ENCODE data around the gene ASB13.

Gene ASB13

DNA sequence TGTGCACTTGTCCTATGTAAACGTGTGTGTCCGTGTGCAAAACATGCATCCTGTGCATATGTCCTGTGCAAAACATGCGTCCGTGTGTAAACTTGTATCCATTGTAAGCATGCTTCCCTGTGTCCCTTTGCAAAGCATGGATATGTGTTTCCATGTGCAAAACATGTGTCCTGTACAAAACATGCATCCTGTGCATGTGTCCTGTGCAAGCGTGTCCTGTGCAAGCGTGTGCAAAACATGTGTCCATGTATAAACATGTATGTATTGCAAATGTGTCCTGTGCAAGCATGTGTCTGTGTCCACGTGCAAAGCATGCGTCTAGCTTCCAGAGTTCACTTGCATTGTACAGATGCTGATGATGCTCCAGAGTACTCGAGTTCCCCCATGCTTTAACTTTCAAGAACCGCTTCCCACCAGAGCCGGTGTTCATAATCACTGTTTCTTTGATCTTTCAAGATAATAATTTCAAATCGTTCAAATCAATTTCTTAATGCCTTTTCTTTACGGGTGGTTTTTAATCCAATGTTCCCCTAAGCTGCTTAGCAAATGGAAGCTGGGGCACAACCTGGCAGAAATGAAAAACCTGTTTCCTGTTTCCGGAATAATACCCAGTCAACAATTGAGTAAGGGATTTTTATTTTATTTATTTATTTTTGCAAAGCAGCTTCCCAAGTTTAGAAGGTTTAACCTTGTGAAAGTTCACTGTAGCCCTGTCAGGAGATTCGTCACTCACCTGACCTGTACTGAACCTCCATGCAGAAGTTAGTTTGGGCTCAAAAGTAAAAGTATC, 641 bp upstream of the ASB13 start:
- Histone ChIP-seq H3K4me3 (ENCODE audit: low read length) (peak overlapping the region; percentile 80), H3K4me2 (ENCODE audit: low read length) (peak overlapping the region; percentile 83), H3K9ac (ENCODE audit: low read depth, low read length) (no peak overlapping the region), H3K4me1 (ENCODE audit: control insufficient read depth, insufficient read depth, low read length) (peaks cover 12% of the 10 kb centered on the region), H3K9me3 (replicated peaks; ENCODE audit: low read length) (no peaks in the 10 kb centered on the region), H3K27me3 (ENCODE audit: control insufficient read depth, insufficient read depth, low read length) (peaks cover 11% of the 10 kb centered on the region), H3K36me3 (ENCODE audit: insufficient read depth, low read length) (no peaks in the 10 kb centered on the region)

- Histone ChIP-seq H3K9me3 (replicated peaks; ENCODE audit: low read length) (no peaks in the 10 kb centered on the region), H3K36me3 (ENCODE audit: insufficient read depth, low read length) (no peaks in the 10 kb centered on the region), H3K27me3 (ENCODE audit: control insufficient read depth, insufficient read depth, low read length) (peaks cover 6% of the 10 kb centered on the region), H3K9ac (ENCODE audit: low read depth, low read length) (peak overlapping the region; percentile 76), H3K4me2 (ENCODE audit: low read length) (peak overlapping the region; percentile 83), H3K4me3 (ENCODE audit: low read length) (peak overlapping the region; percentile 80), H3K4me1 (ENCODE audit: control insufficient read depth, insufficient read depth, low read length) (peaks cover 12% of the 10 kb centered on the region)
Observed at GRCh38 chr10:5665373-5666007, 905 bp downstream of the ASB13 start.

- H3K4me1 ChIP-seq (ENCODE audit: control insufficient read depth, insufficient read depth, low read length) = peaks cover 21% of the 10 kb centered on the region
- no peaks in the 10 kb centered on the region for H3K9me3 ChIP-seq (replicated peaks; ENCODE audit: low read length)
- no peaks in the 10 kb centered on the region for H3K36me3 ChIP-seq (ENCODE audit: insufficient read depth, low read length)
- no peak overlapping the region for H3K9ac ChIP-seq (ENCODE audit: low read depth, low read length)
- no peak overlapping the region for H3K4me2 ChIP-seq (ENCODE audit: low read length)
- H3K27me3 ChIP-seq (ENCODE audit: control insufficient read depth, insufficient read depth, low read length) = no peaks in the 10 kb centered on the region
- H3K4me3 ChIP-seq (ENCODE audit: low read length) = no peak overlapping the region
Observed at GRCh38 chr10:5663692-5664427, 2.5 kb downstream of the ASB13 start.

DNA sequence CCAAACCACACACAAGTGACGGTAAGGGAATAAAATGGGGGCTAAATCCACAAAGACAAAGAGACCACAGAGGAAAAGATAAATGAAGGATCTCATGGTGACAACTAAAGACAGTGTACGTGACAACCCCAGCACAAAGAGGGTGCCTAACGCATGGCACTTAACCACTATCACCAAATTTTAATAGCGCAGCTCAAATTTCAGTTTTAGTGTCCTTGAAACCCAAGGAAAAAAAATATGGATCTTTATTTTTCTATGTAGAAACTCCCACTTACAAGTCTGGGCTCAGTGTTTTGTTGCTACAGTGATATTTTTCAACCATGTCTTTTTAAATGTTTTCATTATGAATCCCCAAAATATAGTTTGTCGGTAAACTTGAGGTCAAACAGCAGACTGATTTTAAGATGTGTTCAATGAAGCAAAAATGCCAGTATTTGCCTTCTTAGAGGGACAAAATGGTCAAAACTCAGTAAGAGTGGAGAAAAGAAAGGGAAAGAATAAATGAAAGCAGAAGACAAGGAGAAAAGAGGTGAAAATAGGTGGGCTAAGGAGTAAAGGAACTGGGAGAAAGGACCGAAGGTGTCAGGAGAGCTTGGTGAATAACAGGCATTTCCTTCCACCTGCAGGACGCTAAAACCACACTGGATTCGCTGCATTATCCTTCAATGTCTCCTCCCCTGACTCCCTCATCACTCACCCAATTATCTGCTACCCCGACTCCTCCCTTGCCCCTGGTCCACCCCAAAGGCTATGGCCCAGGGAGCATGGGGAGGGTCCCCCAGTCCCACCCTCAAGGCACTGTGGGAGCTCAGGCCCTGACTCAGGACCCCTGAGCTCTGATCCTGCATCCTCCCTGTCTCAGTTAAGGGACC, 3.5 kb downstream of the ASB13 start:
- Histone ChIP-seq H3K4me2 (ENCODE audit: low read length) (no peak overlapping the region), H3K9ac (ENCODE audit: low read depth, low read length) (no peak overlapping the region), H3K36me3 (ENCODE audit: insufficient read depth, low read length) (no peaks in the 10 kb centered on the region), H3K27me3 (ENCODE audit: control insufficient read depth, insufficient read depth, low read length) (no peaks in the 10 kb centered on the region), H3K4me1 (ENCODE audit: control insufficient read depth, insufficient read depth, low read length) (peaks cover 21% of the 10 kb centered on the region), H3K4me3 (ENCODE audit: low read length) (no peak overlapping the region), H3K9me3 (replicated peaks; ENCODE audit: low read length) (no peaks in the 10 kb centered on the region)

DNA sequence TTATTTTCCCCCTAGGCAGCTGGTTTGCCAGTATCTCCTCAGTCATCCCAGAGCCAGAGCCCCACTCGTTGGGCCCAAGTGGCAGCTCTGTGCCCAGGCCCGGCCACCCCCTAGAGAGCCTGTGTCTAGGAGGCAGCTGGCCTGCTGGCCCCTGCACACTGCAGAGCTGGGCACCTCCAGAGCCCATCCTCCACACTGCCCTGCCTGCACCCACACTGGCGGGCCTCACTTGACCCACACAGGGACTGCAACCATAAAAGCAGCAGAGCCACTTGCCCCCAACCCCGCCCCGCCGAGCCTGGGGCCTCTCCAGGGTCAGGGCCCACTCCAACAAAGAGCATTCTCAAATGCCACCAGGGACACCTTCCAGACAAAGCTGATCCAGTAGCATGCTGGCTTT, 5.4 kb downstream of the ASB13 start:
- no peak overlapping the region for H3K4me3 ChIP-seq (ENCODE audit: low read length)
- H3K36me3 ChIP-seq (ENCODE audit: insufficient read depth, low read length) = no peaks in the 10 kb centered on the region
- H3K4me2 ChIP-seq (ENCODE audit: low read length) = no peak overlapping the region
- no peaks in the 10 kb centered on the region for H3K9me3 ChIP-seq (replicated peaks; ENCODE audit: low read length)
- H3K9ac ChIP-seq (ENCODE audit: low read depth, low read length) = no peak overlapping the region
- H3K4me1 ChIP-seq (ENCODE audit: control insufficient read depth, insufficient read depth, low read length) = peaks cover 14% of the 10 kb centered on the region
- H3K27me3 ChIP-seq (ENCODE audit: control insufficient read depth, insufficient read depth, low read length) = no peaks in the 10 kb centered on the region

GRCh38 chr10:5659702-5660528, 6.5 kb downstream of the ASB13 start:
- H3K4me1 ChIP-seq (ENCODE audit: control insufficient read depth, insufficient read depth, low read length) = peaks cover 9% of the 10 kb centered on the region

GRCh38 chr10:5658871-5659618, 7.3 kb downstream of the ASB13 start:
- Histone ChIP-seq H3K9me3 (replicated peaks; ENCODE audit: low read length) (no peaks in the 10 kb centered on the region), H3K36me3 (ENCODE audit: insufficient read depth, low read length) (no peaks in the 10 kb centered on the region), H3K4me3 (ENCODE audit: low read length) (no peak overlapping the region), H3K4me2 (ENCODE audit: low read length) (no peak overlapping the region), H3K4me1 (ENCODE audit: control insufficient read depth, insufficient read depth, low read length) (peaks cover 9% of the 10 kb centered on the region), H3K27me3 (ENCODE audit: control insufficient read depth, insufficient read depth, low read length) (no peaks in the 10 kb centered on the region), H3K9ac (ENCODE audit: low read depth, low read length) (no peak overlapping the region)

More at GRCh38 chr10:5659702-5660528, 6.5 kb downstream of the ASB13 start:
- Histone ChIP-seq H3K9ac (ENCODE audit: low read depth, low read length) (no peak overlapping the region), H3K9me3 (replicated peaks; ENCODE audit: low read length) (no peaks in the 10 kb centered on the region), H3K27me3 (ENCODE audit: control insufficient read depth, insufficient read depth, low read length) (no peaks in the 10 kb centered on the region), H3K4me3 (ENCODE audit: low read length) (no peak overlapping the region), H3K4me2 (ENCODE audit: low read length) (no peak overlapping the region), H3K36me3 (ENCODE audit: insufficient read depth, low read length) (no peaks in the 10 kb centered on the region)

GRCh38 chr10:5656737-5657579, 9.4 kb downstream of the ASB13 start:
- Histone ChIP-seq H3K27me3 (ENCODE audit: control insufficient read depth, insufficient read depth, low read length) (no peaks in the 10 kb centered on the region), H3K36me3 (ENCODE audit: insufficient read depth, low read length) (no peaks in the 10 kb centered on the region)

DNA sequence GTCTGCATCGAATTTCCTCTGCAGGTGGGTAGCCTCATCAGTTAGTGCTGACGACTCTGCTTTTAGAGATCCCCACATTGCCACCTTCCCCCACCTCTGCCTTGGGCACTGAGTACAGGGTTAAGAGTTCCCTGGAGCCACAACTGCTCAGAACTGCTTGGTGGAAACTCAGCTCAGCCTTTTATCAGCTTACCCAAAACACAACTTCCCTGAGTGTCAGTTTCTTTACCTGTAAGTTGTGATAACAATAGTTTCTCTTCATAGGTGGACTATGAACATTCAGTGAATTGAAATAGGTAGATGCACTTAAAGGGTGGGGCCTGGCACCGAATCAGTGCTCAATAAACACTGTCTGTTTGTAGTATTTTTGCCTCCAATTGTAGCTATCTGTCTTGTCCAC, 11.3 kb downstream of the ASB13 start:
- Histone ChIP-seq H3K27me3 (ENCODE audit: control insufficient read depth, insufficient read depth, low read length) (no peaks in the 10 kb centered on the region), H3K4me3 (ENCODE audit: low read length) (no peak overlapping the region), H3K9me3 (replicated peaks; ENCODE audit: low read length) (no peaks in the 10 kb centered on the region), H3K9ac (ENCODE audit: low read depth, low read length) (no peak overlapping the region), H3K4me1 (ENCODE audit: control insufficient read depth, insufficient read depth, low read length) (peaks cover 7% of the 10 kb centered on the region), H3K4me2 (ENCODE audit: low read length) (no peak overlapping the region), H3K36me3 (ENCODE audit: insufficient read depth, low read length) (no peaks in the 10 kb centered on the region)

More at GRCh38 chr10:5656737-5657579, 9.4 kb downstream of the ASB13 start:
- peaks cover 9% of the 10 kb centered on the region for H3K4me1 ChIP-seq (ENCODE audit: control insufficient read depth, insufficient read depth, low read length)
- H3K9ac ChIP-seq (ENCODE audit: low read depth, low read length) = no peak overlapping the region
- no peak overlapping the region for H3K4me2 ChIP-seq (ENCODE audit: low read length)
- H3K4me3 ChIP-seq (ENCODE audit: low read length) = no peak overlapping the region
- H3K9me3 ChIP-seq (replicated peaks; ENCODE audit: low read length) = no peaks in the 10 kb centered on the region
